ENCODE measurements around the gene CDCA7.

The CDCA7 gene

DNA sequence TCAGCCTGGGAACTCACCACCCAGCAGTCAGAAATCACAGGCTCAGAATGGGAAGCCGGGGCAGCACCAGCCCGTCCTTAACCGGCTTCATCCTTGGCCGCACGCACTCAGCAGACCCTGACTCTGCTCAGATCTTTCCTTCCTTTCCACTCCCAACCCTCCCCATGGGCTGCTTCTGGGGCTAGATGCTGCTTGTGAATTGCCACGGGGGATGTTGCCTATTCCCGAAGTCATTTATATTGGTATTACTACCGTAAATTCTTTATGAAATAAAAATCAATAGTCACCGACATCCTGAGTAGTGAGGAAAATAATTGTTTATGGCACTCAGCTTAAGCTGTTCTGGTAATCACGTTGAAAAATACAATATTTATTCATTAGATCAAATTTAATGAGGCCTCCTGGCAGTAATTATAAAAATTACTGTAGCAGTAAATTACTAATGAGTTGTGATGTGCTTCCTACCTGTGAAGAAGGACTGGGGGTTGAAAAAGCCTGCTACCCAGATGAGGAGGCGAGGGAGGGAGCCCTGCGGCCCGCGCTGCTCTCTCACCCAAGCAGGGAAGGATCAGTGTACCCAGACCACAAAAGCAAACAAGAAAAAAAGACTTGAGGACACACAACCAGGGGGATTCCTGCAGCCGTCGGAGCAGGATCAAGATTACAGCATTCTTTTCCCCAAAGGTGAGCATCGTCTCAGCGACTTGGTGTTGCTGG is 31.5 kb downstream of the CDCA7 start:
- no peak overlapping the region for H3K4me3 ChIP-seq (ENCODE audit: low read depth in 1 of 2, low read length in 1 of 2)
- no peaks in the 10 kb centered on the region for H3K27me3 ChIP-seq
- TF ChIP-seq, protein P1, sequence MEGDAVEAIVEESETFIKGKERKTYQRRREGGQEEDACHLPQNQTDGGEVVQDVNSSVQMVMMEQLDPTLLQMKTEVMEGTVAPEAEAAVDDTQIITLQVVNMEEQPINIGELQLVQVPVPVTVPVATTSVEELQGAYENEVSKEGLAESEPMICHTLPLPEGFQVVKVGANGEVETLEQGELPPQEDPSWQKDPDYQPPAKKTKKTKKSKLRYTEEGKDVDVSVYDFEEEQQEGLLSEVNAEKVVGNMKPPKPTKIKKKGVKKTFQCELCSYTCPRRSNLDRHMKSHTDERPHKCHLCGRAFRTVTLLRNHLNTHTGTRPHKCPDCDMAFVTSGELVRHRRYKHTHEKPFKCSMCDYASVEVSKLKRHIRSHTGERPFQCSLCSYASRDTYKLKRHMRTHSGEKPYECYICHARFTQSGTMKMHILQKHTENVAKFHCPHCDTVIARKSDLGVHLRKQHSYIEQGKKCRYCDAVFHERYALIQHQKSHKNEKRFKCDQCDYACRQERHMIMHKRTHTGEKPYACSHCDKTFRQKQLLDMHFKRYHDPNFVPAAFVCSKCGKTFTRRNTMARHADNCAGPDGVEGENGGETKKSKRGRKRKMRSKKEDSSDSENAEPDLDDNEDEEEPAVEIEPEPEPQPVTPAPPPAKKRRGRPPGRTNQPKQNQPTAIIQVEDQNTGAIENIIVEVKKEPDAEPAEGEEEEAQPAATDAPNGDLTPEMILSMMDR (IDR thresholded peaks at IDR 0.05) = no peak
- H3K4me1 ChIP-seq (ENCODE audit: control insufficient read depth in 1 of 2, insufficient read depth in 1 of 2, low read depth in 1 of 2, low read length in 1 of 2) = no peaks in the 10 kb centered on the region
- no peaks in the 10 kb centered on the region for H3K9me3 ChIP-seq
- no peak overlapping the region for H3K27ac ChIP-seq
- H3K36me3 ChIP-seq = no peaks in the 10 kb centered on the region

DNA sequence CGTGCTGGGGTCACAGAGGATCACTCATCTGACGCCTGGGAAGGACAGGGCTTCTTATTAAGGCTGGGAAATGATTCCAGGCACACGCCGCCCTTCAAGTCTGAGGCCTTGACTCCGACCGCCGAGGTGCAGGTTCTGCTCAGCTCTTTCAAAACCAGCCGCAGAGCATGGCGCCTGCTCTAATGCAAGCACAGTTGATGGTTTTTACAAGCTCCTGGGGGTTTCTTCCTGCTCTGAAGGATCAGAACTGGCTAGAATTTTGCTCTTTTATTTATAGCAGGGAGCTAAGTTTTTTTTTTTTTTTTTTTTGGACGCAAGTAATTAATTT is 32.0 kb downstream of the CDCA7 start:
- H3K27me3 ChIP-seq = no peaks in the 10 kb centered on the region
- no peaks in the 10 kb centered on the region for H3K4me1 ChIP-seq (ENCODE audit: control insufficient read depth in 1 of 2, insufficient read depth in 1 of 2, low read depth in 1 of 2, low read length in 1 of 2)
- H3K4me3 ChIP-seq (ENCODE audit: low read depth in 1 of 2, low read length in 1 of 2) = no peak overlapping the region
- no peaks in the 10 kb centered on the region for H3K36me3 ChIP-seq
- TF ChIP-seq, protein P1 (IDR thresholded peaks at IDR 0.05) = no peak
- H3K9me3 ChIP-seq = no peaks in the 10 kb centered on the region
- H3K27ac ChIP-seq = no peak overlapping the region

DNA sequence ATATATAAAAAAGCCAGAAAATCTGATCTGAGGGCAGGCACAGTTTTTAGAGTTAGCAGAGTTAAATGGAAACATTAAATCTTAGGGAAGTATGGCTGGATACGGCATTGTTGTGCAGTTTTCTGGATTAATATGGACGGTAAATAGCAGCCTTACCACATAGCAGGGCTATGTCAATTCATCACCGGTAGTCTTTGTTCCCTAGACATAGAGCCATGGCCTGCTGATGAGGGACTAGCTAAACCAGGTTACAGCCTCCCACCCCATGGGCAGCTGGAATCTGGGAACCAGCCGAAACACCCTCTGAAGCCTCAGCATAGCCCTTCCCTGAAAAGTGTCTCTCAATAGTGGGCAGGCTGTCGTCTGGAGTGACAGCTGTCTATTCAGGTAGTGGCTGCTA is 32.4 kb downstream of the CDCA7 start:
- H3K27me3 ChIP-seq = no peaks in the 10 kb centered on the region
- H3K4me3 ChIP-seq (ENCODE audit: low read depth in 1 of 2, low read length in 1 of 2) = no peak overlapping the region
- H3K27ac ChIP-seq = no peak overlapping the region
- no peaks in the 10 kb centered on the region for H3K9me3 ChIP-seq
- no peaks in the 10 kb centered on the region for H3K4me1 ChIP-seq (ENCODE audit: control insufficient read depth in 1 of 2, insufficient read depth in 1 of 2, low read depth in 1 of 2, low read length in 1 of 2)
- H3K36me3 ChIP-seq = no peaks in the 10 kb centered on the region
- TF ChIP-seq, protein P1 (IDR thresholded peaks at IDR 0.05) = no peak

DNA sequence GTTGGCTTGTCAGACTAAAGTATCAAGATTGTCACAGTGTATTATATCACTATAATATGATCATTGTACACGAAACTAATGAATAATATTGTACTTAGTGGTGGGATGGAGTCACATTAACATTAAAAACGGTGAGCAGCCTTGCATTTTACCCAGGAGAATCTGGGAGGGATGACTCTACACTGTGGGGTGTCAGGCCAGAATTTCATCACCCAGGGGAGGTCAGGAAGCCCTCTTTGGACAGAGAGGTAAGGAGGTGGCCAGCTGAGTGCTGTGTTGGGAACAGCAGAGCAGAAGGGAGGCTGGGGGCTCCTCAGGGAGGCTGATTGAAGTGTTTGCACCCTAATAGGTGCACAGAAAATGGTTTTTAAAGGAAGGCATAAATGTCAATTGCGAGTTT is 33.0 kb downstream of the CDCA7 start:
- H3K27ac ChIP-seq = no peak overlapping the region
- H3K4me1 ChIP-seq (ENCODE audit: control insufficient read depth in 1 of 2, insufficient read depth in 1 of 2, low read depth in 1 of 2, low read length in 1 of 2) = no peaks in the 10 kb centered on the region
- no peaks in the 10 kb centered on the region for H3K27me3 ChIP-seq
- no peaks in the 10 kb centered on the region for H3K36me3 ChIP-seq
- no peaks in the 10 kb centered on the region for H3K9me3 ChIP-seq
- TF ChIP-seq, protein P1 (IDR thresholded peaks at IDR 0.05) = no peak
- H3K4me3 ChIP-seq (ENCODE audit: low read depth in 1 of 2, low read length in 1 of 2) = no peak overlapping the region

DNA sequence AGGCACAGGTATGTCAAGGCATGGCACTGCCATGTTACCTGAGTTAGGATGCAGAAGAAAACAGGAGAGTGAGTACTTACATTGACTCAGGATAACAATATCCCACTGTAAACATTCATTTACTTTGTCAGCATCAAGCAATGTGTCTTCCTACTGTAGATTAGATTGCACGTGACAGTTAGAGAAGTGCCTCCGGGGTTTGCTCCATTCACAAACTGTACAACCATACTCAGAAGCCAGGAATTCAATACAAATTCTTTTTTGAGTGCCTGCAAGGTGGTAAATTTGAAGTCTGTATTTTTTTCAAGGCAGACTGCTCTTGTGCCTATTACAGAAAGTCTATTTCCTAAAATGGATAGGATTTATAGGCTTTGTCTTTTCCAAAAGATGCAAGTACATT is 34.1 kb downstream of the CDCA7 start:
- peaks cover 8% of the 10 kb centered on the region for H3K27me3 ChIP-seq
- no peaks in the 10 kb centered on the region for H3K4me1 ChIP-seq (ENCODE audit: control insufficient read depth in 1 of 2, insufficient read depth in 1 of 2, low read depth in 1 of 2, low read length in 1 of 2)
- no peak overlapping the region for H3K4me3 ChIP-seq (ENCODE audit: low read depth in 1 of 2, low read length in 1 of 2)
- H3K27ac ChIP-seq = no peak overlapping the region
- H3K36me3 ChIP-seq = no peaks in the 10 kb centered on the region
- H3K9me3 ChIP-seq = no peaks in the 10 kb centered on the region
- TF ChIP-seq, protein P1 (IDR thresholded peaks at IDR 0.05) = no peak
